Activated CD4-positive, alpha-beta T cell treated with anti-CD3 and anti-CD28 coated beads, Interleukin-2, Interleukin-6, amounts not matched to agents 100 ng/mL and 50 ng/mL, durations not matched to agents 16 hours and 8 hours (primary cell): ENCODE results near the gene PLAC9.
A peak's percentile ranks its signal among the peaks of the same experiment; 100 is the strongest.

ENCODE experiments used
- DNase-seq: peaks from one replicate; pipeline ENCODE4 v3.0.0-alpha.2; 2020

The PLAC9 gene

DNA sequence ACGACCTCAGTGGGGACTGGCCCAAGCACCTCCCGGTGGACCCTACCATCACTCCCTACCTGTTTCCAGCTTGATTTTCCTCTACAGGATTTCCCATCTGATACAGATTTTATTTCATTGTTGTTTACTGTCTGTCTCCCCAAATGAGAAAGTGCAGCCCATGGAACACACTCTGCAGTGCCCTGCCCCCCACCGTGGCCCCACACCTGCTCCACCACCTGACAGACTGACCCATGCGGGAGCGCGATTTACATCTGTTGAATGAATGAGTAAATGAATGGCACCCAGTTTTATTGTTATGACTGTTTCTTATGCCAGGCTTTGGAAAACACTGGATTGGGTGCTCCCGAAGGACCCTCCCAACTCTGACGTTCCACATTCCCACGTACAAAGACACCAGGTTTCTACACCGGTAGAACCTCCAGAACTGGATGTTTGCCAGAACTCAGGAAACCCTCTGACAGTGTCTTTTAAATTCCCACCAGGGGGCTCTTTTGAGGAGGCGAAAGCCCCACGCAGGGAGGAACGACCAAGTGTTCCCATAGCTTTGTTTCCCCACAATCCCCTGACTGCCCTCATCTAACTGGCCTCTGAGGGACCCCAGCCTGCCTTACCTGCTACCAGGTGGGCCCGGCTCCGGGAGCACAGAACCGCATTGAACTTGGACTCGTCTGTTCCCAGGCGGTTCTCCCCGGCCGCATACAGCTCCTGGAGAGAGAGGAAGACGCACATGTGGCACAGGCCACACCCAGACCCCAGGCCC, 29.0 kb downstream of the PLAC9 start:
- no peak for DNase-seq

DNA sequence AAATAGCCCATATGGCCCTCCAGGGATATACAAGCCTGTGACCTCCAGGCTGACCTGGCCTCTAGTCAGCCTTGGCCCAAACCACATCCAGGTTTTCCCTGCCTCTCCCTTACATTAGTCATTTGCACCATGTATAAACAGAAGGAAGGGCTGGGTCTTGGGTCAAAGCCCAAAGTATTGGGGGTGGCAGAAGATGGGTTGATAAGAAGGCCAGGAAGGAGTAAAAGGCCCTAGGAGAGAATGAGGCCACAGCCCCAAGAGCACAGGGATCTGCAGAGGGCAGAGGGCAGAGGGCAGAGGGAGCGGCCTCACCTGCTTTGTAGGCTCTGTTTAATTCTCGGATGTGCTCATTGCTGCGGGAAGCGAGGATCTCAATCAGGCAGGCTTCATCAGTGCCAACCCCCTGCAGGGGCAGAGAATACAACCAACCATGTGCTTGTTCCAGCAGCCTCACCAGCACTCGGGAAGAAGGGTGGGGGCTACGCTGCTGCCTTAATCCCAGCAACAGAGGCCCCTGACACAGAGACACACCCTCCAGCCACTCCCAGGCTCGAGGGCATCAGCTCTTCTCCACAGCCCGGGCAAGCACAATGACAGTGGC, 31.3 kb downstream of the PLAC9 start:
- no peak for DNase-seq

DNA sequence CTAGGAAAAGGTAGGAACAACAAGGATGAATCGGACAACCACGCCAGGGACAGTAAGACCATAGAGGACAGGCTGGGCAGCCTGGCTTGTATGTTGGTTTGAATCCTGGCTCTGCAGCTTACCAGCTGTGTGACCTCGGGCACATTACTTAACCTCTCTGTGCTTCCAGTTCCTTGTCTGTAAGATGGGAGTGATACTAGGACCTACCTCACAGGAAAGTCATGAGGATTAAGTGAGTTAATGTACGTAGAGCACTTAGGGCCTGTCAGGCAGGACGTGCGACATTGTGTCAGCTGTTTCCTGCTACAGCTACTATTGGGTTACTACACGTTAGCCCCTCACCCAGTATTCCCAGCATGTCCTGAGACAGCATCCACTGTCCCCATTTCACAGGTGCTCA, 32.1 kb downstream of the PLAC9 start:
- no peak for DNase-seq

DNA sequence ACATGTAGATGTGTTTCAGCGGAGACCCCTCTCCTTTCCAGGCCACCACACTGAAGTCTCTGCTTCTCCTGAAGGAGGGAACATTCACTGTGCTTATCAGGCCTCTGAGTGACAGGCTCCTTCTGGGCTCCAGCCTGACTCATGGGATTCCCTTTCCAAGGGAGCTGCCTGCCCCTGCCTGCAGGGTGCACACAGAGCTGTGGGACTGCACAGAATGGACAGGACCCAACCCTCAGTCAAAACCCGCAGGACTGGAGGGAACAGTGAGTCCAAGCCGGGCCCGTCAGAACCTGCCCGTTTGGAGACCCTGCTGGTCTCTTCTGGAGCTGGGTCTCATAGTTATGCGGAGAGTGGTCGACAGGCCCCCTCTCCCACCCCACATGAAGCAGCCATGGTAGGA, 32.6 kb downstream of the PLAC9 start:
- no peak for DNase-seq

DNA sequence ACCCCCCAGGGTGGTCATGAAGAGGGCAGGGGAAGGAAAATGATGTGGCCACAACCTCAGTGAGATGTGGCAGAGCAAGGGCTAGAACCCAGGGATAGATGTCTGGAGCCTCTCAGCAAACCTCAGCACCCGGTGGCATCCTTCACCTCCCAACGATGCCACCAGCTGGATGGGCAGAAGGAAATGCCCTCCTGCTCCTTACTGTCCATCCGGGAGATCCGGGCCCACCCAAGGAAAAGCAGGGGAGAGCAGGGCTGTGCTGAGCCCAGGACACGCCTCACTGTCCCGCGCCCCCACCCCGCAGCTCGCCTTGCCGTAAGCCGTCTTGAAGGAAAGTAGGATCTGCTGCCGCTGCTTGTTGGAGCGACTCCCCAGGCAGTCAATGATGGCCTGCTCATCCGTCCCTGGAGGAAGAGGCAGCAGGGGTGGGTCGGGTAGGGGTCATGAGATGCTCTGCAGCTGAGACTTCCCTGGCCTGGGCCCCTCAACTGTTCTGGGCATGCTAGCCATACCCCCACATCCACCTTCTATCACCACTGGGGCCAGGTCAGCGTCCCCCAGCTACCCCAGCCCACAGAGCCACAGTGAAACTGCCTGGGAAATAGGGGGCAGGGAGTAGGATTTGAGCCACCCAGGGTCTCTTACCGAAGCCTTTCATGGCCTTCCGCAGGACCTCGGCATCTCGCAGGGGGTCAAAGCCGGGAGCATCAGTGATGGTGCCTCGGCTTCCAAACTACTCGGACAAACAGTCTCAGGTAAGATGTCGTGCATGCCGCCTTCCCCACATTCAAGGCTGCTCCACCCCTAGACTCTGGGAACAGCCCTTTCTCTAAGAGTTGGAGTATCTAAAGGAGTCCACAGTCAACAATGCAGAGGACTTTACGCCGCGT, 34.3 kb downstream of the PLAC9 start:
- no peak for DNase-seq

DNA sequence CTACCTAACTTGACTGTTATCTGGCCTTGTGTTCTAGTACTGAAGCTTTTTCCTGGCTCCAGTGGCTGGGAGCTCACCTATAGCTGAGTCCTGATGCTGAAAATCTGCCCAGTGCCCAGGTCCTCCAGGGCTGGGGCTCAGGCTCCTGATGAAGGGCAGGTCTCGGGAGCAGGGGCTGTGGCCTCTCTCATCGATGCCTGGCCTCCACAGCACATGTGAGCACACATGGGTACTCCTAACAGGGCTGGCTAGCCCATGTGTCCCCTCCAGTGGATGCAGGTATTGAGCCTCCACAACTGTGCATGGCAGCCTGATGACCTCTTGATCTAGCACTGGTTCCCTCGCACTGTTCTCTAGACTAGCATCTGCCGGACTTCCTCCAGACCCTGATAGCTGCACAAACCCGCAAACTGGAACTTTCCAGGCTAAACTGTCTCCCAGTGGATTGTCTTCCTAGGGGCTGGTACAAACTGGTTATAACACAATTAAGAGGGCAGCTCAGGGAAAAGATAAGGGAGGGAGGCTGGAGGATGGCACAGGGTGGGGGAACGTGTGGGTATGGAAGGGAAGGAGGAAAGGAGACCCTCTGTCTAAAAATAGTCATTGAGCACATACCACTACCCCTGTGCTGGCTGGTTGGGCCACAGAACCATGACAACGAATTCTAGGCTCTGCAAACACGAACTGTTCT, 35.1 kb downstream of the PLAC9 start:
- DNase-seq: no peak

DNA sequence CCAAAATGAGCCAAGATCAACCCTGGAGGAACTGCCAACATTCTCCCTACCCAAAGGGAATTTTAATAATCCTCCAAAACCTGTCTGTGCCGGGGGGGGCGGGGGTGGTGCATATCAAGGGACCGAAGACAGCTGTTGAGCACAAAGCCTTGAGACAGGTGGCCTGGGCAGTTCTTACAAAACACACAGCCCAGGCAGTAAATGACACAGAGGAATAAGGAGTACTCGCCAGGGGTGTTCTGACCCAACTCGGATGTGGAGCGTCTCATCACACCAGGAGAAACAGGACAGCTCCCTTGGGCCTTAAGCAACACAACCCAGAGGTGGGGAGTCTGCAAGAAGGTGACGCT, 35.6 kb downstream of the PLAC9 start:
- DNase-seq: no peak

DNA sequence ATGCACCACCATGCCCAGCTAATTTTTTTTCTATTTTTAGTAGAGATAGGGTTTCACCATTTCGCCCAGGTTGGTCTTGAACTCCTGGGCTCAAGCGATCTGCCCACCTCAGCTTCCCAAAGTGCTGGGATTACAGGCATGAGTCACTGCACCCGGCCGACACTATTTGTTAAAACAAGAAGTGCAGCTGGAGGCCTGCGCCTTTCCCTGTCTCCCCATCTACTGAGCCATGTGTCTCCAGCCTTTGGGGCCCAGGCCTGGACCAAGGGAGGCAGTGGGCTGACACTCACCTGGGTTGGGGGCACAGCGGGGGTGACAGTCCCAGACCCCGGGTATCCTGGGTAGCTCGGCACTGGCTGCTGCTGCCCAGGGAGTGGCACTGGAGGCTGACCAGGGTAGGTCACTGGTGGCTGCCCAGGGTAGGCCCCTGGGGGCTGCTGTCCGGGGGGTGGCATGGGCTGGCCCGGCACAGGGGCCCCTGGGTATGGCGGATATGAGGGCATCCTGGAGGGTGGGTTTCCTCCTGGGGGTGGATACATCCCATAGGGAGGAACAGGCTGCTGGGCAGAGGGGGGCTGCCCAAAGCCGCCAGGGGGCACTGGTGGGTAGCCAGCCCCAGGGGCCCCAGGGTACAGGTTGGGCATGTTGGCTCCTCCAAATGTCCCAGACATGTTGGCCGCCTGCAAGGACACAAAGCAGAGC, 36.3 kb downstream of the PLAC9 start:
- peak; percentile 23 for DNase-seq

DNA sequence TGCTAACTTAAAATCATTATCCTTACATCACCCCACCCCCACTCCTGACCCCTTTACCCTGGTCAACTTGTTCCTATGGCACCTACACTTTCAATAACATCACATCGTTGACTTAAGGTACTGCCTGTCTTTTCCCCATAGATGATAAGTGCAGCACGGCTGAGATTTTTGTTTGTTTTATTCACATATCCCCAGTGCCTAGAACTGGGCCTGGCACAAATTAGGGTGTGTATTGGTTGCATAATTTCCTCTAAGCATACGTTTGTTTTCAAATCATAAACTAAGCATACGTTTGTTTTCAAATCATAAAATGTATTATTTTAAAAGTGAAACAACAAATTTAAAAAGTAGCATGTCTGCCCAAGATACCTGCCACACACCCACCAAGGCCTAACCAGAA, 37.5 kb downstream of the PLAC9 start:
- DNase-seq: no peak

DNA sequence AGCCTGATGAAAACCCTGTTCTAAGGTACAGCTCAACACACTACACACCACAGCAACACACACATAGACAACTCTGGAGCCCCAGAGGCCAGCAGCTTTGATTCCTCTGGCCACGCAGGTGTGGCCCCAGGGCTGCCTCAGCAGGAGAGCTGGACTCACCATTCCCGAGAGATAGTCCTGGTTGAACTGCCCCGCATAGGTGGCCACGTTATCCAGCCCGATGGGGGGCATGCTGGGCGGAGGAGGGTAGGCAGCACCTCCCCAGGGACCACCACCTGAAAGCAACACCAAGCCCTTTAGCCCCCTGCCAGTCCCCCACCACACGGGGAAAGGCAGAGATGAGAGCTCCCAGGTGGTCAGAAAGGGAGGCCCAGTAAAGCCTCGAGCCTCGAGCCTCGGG, 38.1 kb downstream of the PLAC9 start:
- DNase-seq: no peak

DNA sequence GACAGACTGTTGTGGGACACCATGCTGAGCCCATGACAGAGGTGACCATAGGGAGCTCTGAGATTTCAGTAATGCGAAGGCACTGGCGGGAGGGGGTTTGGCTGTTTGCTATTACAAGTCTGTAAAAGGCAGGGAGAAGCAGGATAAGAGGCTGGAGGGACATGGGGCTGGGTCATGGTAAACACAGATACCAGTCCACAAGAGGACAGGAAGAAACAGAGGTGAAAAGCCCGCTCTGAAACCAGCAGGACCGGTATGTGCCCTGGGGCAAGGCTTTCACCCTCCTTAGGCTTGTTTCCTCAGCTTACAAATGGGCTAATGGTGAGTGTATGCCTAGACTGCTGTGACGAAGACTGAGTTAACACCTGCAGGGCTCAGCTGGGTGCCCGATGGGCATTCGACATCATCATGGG, 38.7 kb downstream of the PLAC9 start:
- no peak for DNase-seq

DNA sequence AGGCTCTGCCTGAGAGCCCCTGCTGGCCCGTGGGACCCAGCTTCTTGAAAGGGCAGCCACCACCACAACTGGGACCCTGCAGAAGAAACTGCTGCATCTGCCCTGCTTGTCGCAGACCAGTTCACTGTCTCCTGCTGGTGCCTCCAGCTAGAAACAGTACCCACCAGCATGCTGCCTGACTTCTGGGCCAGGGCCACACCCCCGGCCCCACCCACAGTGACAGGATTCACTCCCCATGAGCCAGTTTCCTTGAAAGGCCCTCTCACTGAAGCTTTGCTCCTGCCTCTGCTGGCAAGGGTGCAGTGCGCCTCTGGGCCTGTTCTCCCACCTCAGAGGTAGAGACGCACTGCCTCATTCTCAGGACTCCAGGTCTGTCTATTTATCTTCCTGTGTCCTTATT, 40.4 kb downstream of the PLAC9 start:
- no peak for DNase-seq

DNA sequence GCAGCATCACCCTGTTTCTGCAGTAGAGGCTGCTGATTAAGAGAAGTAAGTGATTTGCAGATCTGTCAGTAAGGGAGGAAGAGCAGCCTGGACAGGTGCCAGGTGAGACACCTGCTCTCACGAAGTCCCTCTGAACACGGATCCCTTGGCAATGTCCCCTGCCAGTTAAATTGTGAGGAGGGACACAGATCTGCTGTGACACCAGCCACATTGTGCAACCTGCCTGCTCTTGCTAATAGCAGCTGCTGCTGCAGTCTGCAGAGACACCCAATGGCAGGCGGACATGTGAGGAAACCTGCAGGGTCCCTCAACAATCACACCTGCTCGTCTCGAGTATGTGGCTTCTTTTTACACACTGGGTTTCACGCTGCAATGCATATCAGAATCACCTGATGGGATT, 40.9 kb downstream of the PLAC9 start:
- no peak for DNase-seq

DNA sequence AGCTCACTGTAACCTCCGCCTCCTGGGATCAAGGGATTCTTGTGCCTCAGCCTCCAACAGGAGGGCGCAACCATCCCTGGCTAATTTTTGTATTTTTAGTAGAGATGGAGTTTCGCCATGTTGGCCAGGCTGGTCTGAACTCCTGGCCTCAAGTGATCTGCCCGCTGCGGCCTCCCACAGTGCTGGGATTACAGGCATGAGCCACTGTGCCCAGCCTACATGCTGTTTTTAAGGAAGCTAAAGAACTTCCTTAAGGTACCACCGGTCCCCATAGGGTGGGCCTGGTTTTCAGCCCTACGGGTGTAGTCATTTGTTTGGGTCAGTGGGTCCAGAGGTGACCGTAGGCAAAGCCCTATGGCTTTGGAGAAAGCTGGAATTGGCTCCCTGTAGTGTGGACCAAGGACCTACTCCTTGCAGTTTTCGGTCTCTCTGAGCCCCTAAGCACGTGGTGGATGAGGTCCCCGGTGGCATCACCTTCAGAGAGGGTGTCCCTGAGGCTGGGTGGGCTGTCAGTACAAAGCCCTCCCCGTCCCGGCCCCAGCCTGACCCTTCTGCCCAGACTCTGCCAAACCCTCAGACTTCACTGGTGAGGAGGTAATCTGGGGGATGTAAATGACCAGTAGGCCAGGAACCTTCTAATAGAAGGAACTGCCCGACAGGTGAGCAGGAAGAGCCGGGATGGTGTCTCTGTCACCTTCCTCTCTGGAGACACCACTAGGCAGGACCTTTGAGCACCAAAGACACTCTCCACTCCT, 42.3 kb downstream of the PLAC9 start:
- DNase-seq: no peak

DNA sequence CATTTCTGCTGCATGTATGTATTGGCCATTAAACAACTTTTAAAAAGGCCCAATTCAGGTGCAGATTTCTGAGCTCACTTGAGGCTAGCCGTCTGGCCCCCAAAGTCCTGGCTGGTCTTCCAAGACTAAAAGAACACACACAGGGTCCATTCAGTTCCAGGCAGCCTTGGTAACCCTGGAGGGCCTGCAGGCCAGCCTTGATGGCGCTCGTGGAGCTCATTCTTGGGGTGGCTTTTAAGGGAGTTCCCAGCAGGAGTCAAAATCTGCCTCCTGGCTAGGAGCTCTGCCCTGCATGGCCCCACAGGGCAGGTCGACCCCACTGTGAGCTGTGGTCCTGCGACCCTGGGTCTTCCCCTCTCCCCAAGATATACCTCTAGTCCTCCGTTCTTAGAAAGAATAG, 44.0 kb downstream of the PLAC9 start:
- no peak for DNase-seq

DNA sequence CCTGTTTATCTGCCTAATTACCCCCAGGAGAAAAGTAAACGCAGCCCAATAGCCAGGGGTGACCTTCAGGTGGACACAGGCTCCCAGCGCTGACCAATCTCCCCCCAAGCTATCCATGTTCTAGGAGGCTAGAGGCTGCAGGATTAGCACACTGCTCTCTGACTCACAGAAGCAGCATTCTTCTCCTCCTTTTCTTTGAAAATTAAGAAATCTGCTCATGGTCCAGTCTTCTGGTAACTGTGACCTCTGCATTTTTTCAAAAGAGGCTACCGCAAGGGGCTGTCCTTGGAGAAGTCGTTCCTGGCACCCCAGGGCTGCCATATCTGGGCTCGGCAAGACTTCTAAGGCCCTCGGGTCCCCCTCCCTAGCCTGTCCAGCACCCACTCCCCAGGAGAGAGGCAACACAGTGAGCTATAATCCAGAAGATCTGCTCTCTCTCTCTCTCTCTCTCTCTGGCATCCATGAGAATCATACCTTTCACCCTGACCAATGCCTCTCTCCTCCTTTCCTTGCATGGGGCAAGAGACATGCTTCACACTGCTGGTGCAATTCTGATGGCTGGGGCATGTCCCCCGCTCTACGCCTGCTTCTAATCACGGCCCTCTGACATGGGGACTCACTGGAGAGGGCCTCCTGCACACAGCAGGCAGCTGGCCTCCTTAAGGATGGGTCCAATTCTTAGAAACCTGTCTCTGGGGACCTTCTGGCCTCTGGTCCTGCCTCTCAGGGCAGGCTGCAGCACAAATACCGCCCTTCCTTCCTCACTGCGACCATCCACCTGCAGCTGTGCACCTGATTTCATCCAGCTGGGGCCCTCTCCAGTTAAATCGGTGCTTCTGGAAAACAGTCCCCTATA, 45.5 kb downstream of the PLAC9 start:
- no peak for DNase-seq

DNA sequence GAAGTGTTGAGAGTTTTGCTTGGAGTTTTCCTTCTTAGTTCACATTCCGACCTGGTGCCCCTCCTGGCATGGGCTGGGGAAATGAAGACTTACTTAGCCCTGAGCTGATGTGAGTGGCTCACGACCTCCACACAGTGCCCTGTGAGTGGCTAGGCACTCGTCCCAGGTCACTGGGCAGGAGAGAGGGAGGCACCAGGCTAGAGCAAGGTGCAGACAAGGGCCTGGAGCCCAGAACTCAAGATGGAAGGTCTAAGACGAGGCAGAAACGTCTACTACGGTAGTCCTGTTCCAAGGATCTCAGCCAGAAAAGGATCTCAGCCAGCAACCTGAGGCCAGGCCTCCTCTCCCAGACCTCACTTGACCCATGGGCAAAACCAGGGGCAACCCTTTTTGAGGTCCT, 50.5 kb downstream of the PLAC9 start:
- DNase-seq: no peak

DNA sequence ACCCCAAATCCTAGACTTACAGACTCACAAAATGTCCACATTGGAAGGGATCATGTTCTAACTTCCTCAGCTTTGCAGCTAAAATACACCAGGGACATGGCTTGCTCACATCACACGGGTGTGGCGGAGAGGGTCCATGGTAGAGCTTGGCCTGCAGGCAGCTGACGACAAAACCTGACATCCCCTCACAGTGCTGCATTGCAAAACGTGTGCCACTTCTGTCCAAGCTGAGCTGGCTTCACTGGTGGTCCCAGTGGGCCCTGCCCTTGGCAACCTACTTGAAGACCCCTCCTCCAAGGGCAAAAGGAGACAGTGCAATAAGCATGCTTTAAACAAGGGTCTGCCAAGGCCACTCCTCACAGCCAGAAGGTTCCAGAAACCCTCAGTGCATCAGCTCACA, 50.9 kb downstream of the PLAC9 start:
- no peak for DNase-seq

DNA sequence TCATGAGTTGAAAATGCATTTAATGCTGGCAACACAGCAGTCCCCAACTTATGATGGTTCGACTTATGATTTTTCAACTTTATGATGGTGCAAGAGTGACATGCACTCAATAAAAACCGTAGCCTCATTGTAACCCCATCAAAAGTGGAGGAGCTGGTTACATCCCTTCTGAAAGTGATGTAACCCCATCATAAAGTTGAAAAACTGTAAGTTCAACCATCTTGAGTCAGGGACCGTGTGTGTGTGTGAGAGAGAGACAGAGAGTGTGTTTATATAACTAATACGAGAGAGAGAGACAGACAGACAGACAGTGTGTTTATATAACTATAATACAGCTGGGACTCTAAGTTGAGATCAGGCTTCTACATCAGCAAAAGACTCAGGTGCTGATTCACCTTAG, 51.8 kb downstream of the PLAC9 start:
- no peak for DNase-seq

DNA sequence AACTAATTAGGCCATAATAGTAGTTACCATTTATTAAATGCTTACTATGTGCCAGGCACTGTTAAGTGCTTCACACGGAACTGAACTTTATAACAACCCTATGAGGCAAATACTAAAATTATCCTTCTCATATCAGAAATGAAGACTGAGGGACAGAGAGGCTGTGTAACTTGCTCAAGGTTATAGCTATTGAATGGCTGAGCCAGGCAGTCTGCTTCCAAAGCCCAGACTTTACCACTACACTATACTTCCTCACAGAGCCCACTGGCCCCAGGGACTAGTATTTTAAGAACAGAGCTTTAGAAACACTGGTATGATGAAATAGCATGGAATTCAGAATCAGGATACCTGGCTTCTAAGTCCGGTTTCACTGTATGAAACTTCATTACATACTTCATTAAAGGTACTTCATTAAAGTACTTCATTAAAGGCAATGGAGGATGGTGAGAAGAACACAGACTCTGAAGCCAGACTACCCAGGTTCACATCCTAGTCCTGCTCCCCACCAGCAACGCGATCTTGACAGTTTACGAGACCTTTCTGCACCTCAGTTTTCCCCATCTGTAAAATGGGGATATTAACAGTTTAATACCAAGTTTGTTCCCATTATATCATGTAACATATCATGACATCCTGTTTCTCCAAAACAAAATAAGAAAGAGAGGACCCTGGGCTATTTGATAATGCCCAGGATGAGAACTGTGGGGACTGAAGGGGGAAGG, 53.2 kb downstream of the PLAC9 start:
- DNase-seq: no peak
